HG03280 (cell line): ENCODE measurements around the gene THRB.

Experiments used
- ATAC-seq: cut with Tn5 transposase; IDR thresholded peaks from one replicate; pipeline ENCODE4 v1.9.1; 2021; ENCODE audit warnings: mild to moderate bottlenecking, moderate library complexity; ENCODE audit not compliant: unreplicated experiment

The THRB gene

GRCh38 chr3:24273491-24273890 is 221.2 kb downstream of the THRB start:
- no peak for ATAC-seq

- no peak for ATAC-seq
Measured at GRCh38 chr3:24272875-24273274, 221.8 kb downstream of the THRB start.

- no peak for ATAC-seq
Measured at GRCh38 chr3:24272408-24272807, 222.2 kb downstream of the THRB start.

DNA sequence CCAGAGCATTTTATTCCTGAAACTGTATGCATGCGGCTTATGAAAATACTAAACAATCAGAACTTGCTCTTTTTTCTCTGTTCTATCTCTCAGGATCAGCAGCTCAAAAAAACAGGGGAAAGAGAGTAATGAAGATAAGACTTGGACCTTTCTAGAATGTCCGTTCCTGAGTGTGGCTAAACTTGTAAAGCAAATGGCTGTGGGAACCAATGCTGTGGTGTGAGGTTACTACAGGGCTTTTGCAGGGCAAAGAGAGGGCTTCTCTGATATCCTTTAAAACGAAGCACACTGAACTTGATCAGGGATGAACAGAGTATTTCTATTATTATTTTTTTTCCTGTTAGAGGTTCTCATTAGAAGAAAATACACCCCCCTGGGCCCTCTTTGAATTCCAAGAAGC is 223.4 kb downstream of the THRB start:
- no peak for ATAC-seq

- ATAC-seq, result no peak
Measured at GRCh38 chr3:24270744-24271143, 223.9 kb downstream of the THRB start.

DNA sequence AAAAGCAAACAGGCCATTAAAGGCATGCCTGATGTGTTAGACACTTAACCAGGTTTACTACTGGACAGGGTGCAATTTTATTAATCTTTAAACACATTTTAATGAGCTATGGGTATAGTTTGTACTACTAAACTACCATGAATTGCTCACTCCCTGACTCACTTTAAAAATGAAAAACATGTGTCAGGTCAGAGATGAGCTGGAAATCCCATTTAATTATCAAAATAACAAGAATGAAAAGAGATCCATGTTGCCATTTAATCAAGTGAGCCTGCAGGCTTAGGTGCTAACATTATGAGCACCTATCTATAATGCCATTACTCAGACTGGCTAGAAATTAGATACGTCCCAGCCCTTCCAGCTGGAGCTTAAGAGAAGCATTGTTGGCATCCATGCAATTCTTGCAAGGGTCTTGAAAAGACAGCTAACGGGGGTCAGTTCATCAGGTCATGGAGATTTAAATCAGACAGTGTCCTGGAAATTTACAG is 224.4 kb downstream of the THRB start:
- no peak for ATAC-seq

GRCh38 chr3:24264748-24265158 is 229.9 kb downstream of the THRB start:
- ATAC-seq, result peak; percentile 74

GRCh38 chr3:24264011-24264410 is 230.6 kb downstream of the THRB start:
- ATAC-seq, result no peak

DNA sequence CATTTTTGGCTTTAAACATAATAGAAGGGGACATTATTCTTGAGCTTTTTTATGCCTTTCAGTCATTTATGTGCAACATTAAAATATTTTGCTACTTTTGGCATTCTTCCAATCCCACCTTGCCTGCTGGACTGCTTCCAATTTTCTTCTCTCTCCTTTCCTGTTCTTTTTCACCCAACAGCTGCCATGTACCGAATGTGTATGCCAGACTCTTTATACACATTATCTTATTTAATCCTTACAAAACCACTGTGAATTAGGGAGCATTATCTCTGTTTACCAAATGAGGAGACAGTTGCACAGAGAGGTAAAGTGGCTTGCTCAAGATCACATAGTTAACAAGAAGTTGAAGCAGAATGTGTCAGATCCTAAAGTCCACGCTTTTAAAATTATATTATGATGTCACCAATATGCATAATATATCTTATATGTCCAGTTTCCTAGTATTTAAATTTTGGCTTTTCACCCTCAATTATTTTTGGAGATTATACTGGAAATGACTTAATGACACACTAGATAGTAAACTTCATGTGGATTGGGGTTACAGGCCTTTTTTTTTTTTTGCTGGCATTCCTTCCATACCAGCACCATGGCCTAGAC is 231.5 kb downstream of the THRB start:
- no peak for ATAC-seq

GRCh38 chr3:24261521-24261920 is 233.1 kb downstream of the THRB start:
- ATAC-seq, result no peak

DNA sequence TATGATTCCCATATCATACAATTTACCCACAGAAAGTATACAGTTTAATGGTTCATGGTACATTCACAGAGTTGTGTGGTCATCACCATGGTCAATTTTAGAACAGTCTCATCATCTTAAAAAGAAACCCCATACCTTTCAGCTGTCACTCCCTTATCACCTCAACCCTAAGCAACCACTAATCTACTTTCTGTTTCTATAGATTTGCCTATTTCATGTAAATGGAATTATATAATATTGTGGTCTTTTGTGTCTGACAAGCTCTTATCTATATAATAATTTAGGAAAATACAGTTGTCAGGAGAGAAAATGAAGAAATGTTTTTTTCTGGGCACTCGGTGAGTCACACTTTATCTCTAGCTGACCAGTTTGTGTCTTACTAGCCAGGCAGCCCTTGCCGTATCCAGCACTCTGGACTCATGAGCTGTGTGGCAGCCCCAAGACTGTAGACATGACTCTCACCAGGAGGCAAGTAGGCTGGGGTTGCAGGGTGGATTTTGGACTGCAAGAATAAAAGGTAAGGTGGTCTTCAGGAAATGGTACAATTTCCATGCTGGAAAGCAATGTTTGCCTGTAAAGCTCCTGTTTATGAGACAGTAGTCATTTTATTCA is 234.6 kb downstream of the THRB start:
- ATAC-seq, result no peak

- ATAC-seq, result no peak
Measured at GRCh38 chr3:24258727-24259600, 235.7 kb downstream of the THRB start.

- ATAC-seq, result no peak
Measured at GRCh38 chr3:24258260-24258659, 236.4 kb downstream of the THRB start.

GRCh38 chr3:24255414-24255813 is 239.2 kb downstream of the THRB start:
- ATAC-seq, result no peak

DNA sequence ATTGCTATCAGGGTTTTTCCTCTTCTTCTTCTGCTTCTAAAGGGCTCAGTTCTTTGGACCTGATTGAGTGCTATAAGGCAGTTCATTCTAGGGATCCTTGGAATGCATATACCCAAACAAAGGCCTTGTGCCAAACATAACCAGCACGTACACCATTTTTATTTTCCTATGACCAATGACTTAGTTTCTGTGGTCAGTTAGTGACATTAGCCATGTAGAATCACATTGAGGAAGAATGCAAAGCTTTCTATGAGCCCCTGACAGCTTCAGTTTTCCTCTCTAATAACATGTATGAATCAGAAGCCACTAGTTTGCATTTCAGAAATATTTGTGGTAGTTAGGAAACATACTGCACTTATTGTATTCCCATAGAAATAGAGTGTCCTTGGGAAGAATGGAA is 240.0 kb downstream of the THRB start:
- no peak for ATAC-seq

GRCh38 chr3:24253336-24253735 is 241.3 kb downstream of the THRB start:
- no peak for ATAC-seq

DNA sequence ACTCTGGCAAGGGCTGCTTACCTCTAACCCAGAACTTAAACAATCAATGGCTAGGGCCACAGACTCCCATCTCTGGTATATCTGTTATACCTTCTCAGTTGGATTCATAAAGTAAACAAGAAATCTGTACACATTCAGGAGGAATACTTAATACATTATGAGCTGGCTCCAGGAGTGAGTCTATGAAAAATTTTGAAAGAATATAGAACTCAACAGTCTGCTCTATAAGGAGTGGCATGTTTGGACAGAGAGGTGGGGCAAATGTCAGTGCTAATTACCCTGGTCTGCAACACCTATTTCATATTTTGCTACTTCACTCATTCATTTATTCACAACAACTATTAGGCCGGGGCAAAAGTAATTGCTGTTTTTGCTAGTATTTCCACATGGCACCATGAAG is 245.1 kb downstream of the THRB start:
- no peak for ATAC-seq

- ATAC-seq, result no peak
Measured at GRCh38 chr3:24245056-24245455, 249.6 kb downstream of the THRB start.

- ATAC-seq, result no peak
Measured at GRCh38 chr3:24244491-24244890, 250.2 kb downstream of the THRB start.

DNA sequence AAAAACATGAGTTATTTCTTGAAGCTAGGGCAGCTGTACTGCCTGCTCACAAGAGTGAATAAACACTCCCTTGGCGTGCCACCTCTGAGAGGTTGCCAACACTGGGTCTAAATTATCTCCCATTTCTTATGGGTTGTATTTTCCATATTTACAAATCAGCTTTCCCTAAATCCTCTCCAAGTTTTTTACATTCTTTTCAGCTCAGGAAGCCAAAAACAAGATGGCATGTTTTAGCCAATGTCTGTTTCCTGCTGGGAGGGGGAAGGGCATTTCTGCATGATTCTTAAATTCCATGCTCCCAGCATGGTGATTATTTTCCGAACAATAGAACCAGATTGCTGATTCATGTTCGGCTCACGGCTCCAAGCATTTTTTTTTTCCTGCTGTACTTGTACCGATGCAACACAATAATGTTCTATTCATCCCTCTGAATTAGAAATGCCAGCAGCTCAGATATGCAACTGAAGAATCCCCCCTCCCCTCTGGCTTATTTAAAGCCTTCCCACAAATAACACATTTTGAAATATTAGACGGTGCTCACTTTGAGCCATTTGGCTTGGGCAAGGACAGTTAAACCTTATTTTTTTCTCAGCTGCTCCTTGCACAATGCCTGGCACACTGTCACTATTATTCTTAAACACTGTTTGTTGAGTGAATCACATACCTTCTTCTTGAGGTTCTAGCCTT is 252.5 kb downstream of the THRB start:
- no peak for ATAC-seq

DNA sequence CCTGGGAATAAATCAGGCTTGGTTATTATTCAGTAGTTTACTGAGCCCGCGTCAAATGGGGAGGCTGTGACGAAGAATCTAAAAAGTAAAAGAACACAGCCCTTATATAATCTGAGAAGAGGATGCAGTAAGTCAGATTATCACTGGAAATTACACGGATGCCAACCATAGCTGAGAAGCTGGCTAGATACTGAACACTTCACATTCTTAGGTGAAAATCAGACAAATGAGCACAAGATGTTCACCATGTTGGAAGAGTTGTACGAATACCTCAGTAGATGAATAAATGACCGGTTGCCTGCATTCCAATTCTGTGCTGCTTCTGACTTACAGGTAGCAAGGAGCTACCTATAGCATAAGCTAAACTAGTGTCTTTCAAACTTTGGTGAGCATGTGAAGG is 254.3 kb downstream of the THRB start:
- ATAC-seq, result no peak
